Testis (tissue), 3 donors: Measurements from ENCODE around the gene RAB7A. TPM values are rescaled to one million over a fixed set of nuclear protein-coding genes. Genes with fewer than 3 reads are reported as not detected.
A peak's percentile ranks its signal among the peaks of the same experiment; 100 is the strongest.

Source experiments
- DNase-seq: peaks from one replicate; pipeline ENCODE4 v3.0.0-alpha.2; 2019
- H3K27ac ChIP-seq, 2 donors: fragments of 200-600 bp; sonication (generic); one replicate each; pipeline ENCODE4 v1.5.1; 2019
- H3K27me3 ChIP-seq: fragments of 200-600 bp; sonication (generic); one replicate; pipeline ENCODE4 v1.5.1; 2019
- H3K36me3 ChIP-seq: fragments of 200-600 bp; sonication (generic); one replicate; pipeline ENCODE4 v1.5.1; 2017; ENCODE audit warnings: low read depth; ENCODE audit errors: missing control alignments
- H3K4me1 ChIP-seq: fragments of 200-600 bp; sonication (generic); one replicate; pipeline ENCODE4 v1.5.1; 2019
- H3K4me3 ChIP-seq, 2 donors: fragments of 200-600 bp; sonication (generic); one replicate each; pipeline ENCODE4 v1.5.1; 2017 to 2019
- H3K9me3 ChIP-seq: fragments of 200-600 bp; sonication (generic); one replicate; pipeline ENCODE4 v1.5.1; 2017
- POLR2A ChIP-seq: fragments of 450-650 bp; IDR thresholded peaks from one replicate; pipeline ENCODE4 v1.6.1; 2017; ENCODE audit warnings: antibody characterized with exemption, mild to moderate bottlenecking, moderate library complexity
- WGBS, 2 donors: methylation state at CpG; one replicate each; pipeline ENCODE4 v1.1.5; 2018; 5-methylcytosine and 5-hydroxymethylcytosine counted together
- intact Hi-C: fragments of 100-400 bp; cut with DNase I; formaldehyde crosslinking; loops from one replicate; pipeline ENCODE4 v1.15.1; 2023; ENCODE audit warnings: low total_unique reads
- polyA plus RNA-seq: library from polyadenylated mRNA; stranded (reverse); fragments of 350-450 nt; fragmentation: Illumina TruSeq; extraction: RNeasy Lipid Tissue Mini Kit (QIAGEN cat#74804); gene quantifications from one replicate; pipeline ENCODE4 v1.2.3, GENCODE V29; 2014; ENCODE audit warnings: low read depth, low replicate concordance; ENCODE audit not compliant: insufficient read depth
- total RNA-seq, 2 donors: library from RNA; depleted of rRNA; stranded (reverse); fragments of >200 nt; gene quantifications; one replicate each; pipeline ENCODE4 v1.2.3, GENCODE V29; 2016
- TF ChIP-seq, protein P1 (sequence below), 3 experiments: fragments of 450-650 bp in 2 of 3; fragments of 200-600 bp in 1 of 3; sonication (generic) in 1 of 3; IDR thresholded peaks; one replicate each; pipeline ENCODE4 v1.5.1; 2016 to 2019; ENCODE audit warnings: antibody characterized with exemption in 3 of 3, mild to moderate bottlenecking in 2 of 3, moderate library complexity in 1 of 3

RAB7A gene
- total and polyA plus RNA-seq, 3 donors from 2014 or later = 148 to 152 (median 150) TPM

DNA sequence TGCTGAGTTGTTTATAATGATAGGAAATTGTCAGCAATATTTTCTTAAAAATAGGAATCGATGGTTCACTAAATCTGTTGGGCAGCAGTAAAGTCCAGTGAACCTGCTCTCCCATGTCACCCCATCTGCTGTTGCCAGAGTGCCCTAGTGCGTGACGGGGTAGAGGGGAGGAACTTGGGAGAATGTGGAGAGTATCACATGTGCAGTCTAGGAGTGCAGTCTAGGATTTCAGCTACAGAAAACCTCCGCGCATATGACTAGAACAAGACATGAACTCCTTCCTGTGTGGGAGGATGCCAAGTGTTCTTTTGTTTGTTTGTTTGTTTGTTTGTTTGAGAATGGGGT lies 78.8 kb downstream of the RAB7A start:
- peak overlapping the region in 1 of 2 donors; percentile 63 for H3K27ac ChIP-seq
- H3K4me3 ChIP-seq = no peak overlapping the region
- no peak for DNase-seq
- no peaks in the 10 kb centered on the region for H3K27me3 ChIP-seq
- WGBS, 2 donors = 66 to 71% methylated on average over 5 of the region's 5 CpGs
- intact Hi-C loops = no loop called here
- peaks cover 32% of the 10 kb centered on the region for H3K4me1 ChIP-seq
- no peaks in the 10 kb centered on the region for H3K9me3 ChIP-seq
- H3K36me3 ChIP-seq = no peaks in the 10 kb centered on the region
- TF ChIP-seq, protein P1, sequence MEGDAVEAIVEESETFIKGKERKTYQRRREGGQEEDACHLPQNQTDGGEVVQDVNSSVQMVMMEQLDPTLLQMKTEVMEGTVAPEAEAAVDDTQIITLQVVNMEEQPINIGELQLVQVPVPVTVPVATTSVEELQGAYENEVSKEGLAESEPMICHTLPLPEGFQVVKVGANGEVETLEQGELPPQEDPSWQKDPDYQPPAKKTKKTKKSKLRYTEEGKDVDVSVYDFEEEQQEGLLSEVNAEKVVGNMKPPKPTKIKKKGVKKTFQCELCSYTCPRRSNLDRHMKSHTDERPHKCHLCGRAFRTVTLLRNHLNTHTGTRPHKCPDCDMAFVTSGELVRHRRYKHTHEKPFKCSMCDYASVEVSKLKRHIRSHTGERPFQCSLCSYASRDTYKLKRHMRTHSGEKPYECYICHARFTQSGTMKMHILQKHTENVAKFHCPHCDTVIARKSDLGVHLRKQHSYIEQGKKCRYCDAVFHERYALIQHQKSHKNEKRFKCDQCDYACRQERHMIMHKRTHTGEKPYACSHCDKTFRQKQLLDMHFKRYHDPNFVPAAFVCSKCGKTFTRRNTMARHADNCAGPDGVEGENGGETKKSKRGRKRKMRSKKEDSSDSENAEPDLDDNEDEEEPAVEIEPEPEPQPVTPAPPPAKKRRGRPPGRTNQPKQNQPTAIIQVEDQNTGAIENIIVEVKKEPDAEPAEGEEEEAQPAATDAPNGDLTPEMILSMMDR (IDR thresholded peaks at IDR 0.05) = no peak
- no peak for TF ChIP-seq POLR2A

DNA sequence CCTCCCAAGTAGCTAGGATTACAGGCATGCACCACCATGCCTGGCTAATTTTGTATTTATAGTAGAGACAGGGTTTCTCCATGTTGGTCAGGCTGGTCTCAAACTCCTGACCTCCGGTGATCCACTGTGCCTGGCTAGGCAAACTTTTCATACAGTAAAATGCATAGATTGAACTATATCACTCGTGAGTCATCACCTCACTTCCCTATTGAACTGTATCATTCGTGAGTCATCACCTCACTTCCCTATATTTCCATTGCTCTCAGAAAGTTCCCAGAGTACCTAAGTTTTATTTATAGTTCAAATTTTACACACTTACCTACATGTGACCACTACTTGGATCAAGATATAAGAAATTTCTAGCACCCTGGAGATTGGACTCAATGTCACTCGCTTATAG lies 79.8 kb downstream of the RAB7A start:
- Histone ChIP-seq H3K9me3 (no peaks in the 10 kb centered on the region), H3K27ac (peak overlapping the region in 1 of 2 donors; percentile 39), H3K4me1 (peaks cover 23% of the 10 kb centered on the region), H3K4me3 (no peak overlapping the region), H3K27me3 (no peaks in the 10 kb centered on the region), H3K36me3 (no peaks in the 10 kb centered on the region)
- TF ChIP-seq POLR2A = no peak
- TF ChIP-seq, protein P1 (IDR thresholded peaks at IDR 0.05) = no peak
- DNase-seq = no peak
- WGBS, 2 donors = 86 to 89% methylated on average over 4 of the region's 4 CpGs
- intact Hi-C loops = no loop called here

DNA sequence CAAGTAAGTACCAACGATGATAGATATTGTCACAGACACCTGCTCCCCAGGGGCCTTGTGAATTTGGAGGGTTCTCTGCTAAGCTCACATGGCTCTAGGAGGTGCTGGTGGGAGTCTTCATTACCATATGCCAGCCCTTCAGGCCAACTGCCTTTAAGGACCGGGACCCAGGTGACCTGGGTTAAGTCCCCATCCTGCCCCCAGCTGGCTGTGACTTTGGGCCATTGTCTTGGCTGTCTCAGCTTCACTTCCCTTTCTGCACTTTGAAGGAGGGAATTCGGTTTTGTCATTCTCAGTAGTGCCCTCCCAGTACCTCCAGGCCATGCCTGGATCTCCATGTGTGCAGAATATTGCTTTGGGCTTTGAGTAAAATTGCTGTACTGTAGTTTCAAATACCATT lies 80.6 kb downstream of the RAB7A start:
- 63 to 76% methylated on average over 3 of the region's 3 CpGs for WGBS, 2 donors
- peak overlapping the region in 1 of 2 donors; percentile 18 for H3K27ac ChIP-seq
- H3K27me3 ChIP-seq = no peaks in the 10 kb centered on the region
- no peaks in the 10 kb centered on the region for H3K9me3 ChIP-seq
- intact Hi-C loops = no loop called here
- no peak for TF ChIP-seq POLR2A
- TF ChIP-seq, protein P1 (IDR thresholded peaks at IDR 0.05) = no peak
- no peak for DNase-seq
- no peak overlapping the region for H3K4me3 ChIP-seq
- no peaks in the 10 kb centered on the region for H3K36me3 ChIP-seq
- H3K4me1 ChIP-seq = peaks cover 16% of the 10 kb centered on the region

DNA sequence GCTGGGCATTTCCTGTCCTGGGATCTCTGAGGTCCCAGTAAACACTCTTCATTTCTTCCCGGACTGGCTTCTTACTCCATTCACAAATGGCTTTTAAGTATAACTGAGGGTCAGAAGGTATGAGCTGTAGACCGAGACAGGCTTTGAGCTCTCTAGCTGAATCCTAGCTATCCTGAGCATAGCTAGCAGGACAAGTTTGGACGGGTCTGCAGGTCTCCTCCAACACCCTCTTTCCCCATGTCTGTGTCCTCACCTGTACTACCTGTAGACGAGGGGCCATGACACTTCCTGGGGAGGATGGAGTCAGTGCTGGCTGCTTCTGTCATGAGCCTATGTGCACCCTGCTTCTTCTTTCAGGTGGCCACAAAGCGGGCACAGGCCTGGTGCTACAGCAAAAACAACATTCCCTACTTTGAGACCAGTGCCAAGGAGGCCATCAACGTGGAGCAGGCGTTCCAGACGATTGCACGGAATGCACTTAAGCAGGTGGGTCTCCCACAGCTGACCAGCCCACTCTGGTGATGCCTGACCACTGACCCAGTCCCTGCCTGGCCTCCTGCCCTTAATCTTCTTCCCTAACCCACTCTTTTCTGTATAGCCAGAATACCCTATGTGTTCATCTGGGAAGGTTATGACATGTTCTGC lies 81.3 kb downstream of the RAB7A start:
- intact Hi-C loops = no loop called here
- Histone ChIP-seq H3K4me1 (peaks cover 14% of the 10 kb centered on the region), H3K4me3 (no peak overlapping the region), H3K27me3 (no peaks in the 10 kb centered on the region), H3K36me3 (no peaks in the 10 kb centered on the region), H3K27ac (no peak overlapping the region), H3K9me3 (no peaks in the 10 kb centered on the region)
- no peak for DNase-seq
- 90 to 91% methylated on average over 9 of the region's 9 CpGs for WGBS, 2 donors
- TF ChIP-seq, protein P1 (IDR thresholded peaks at IDR 0.05) = no peak
- no peak for TF ChIP-seq POLR2A

DNA sequence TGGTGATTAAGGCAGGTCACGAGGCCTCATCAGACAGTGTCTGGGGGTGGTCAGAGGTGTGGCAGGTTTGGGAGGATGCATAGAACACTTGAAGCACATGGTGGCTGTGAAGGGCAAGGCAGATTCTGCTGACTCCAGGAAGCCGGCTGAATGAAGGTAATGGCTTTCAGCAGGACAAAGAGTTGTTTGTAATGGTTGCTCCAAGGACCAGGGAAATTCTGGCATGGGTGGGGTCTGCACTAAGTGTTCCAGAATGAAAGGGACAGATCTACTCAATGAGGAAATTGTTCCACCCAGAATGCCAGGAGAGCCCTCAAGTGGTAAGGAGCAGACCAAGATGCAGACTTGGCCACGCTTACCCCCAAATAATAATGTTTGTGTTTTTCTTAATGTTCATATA lies 82.7 kb downstream of the RAB7A start:
- intact Hi-C loops = no loop called here
- H3K4me1 ChIP-seq = peaks cover 27% of the 10 kb centered on the region
- no peak overlapping the region for H3K4me3 ChIP-seq
- no peaks in the 10 kb centered on the region for H3K9me3 ChIP-seq
- no peak overlapping the region for H3K27ac ChIP-seq
- no peak for TF ChIP-seq POLR2A
- TF ChIP-seq, protein P1 (IDR thresholded peaks at IDR 0.05) = no peak
- WGBS, 2 donors = 58 to 73% methylated on average over 3 of the region's 3 CpGs
- no peaks in the 10 kb centered on the region for H3K36me3 ChIP-seq
- H3K27me3 ChIP-seq = no peaks in the 10 kb centered on the region
- DNase-seq = no peak
